Omental fat pad (tissue), 4 donors: ENCODE data around the gene DHX57. TPM values are rescaled to one million over a fixed set of nuclear protein-coding genes. Genes with fewer than 3 reads are reported as not detected.

ENCODE experiments used
- ATAC-seq: fragments of 150-250 bp; one replicate; pipeline ENCODE4 v1.9.1; 2016; ENCODE audit warnings: mild to moderate bottlenecking, moderate library complexity; ENCODE audit not compliant: low FRiP score
- DNase-seq: peaks from one replicate; pipeline ENCODE4 v3.0.0-alpha.2; 2019; ENCODE audit warnings: low spot score
- CTCF ChIP-seq, 3 donors: fragments of 450-650 bp; IDR thresholded peaks; one replicate each; pipeline ENCODE4 v1.5.1; 2016 to 2017; ENCODE audit warnings: antibody characterized with exemption in 3 of 3, mild to moderate bottlenecking in 3 of 3, moderate library complexity in 2 of 3
- total RNA-seq, 4 donors: library from RNA; depleted of rRNA; stranded (reverse); fragments of >200 nt; gene quantifications; one replicate each; pipeline ENCODE4 v1.1.0, GENCODE V29; 2016

DHX57 gene
- total RNA-seq, 4 donors from 2014 or later, result 7.5 to 15.4 (median 13.7) TPM

DNA sequence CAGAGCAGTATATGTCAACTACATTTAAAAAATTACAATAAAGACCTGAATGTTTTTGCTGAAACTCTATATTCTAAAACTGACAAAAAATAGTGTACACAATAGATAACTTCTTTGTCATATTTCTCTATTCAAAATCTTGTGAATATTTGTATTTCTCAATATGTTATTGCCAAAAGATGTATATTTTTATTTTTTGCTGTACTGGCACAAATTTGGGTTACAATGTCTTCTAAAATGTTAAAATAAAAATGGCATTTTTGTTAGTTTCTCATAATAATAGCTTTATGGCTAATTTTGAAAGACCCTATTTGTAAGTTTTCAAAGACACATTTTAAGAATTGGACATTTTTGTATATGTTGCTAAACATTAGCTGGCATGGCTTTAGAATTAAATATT is 13.3 kb upstream of the DHX57 start:
- no peak for DNase-seq
- TF ChIP-seq CTCF (IDR thresholded peaks at IDR 0.05), result no peak
- no peak for ATAC-seq

- TF ChIP-seq CTCF (IDR thresholded peaks at IDR 0.05), result no peak
- ATAC-seq (no peak), DNase-seq (no peak)
Observed at GRCh38 chr2:38887902-38888554, 12.3 kb upstream of the DHX57 start.

DNA sequence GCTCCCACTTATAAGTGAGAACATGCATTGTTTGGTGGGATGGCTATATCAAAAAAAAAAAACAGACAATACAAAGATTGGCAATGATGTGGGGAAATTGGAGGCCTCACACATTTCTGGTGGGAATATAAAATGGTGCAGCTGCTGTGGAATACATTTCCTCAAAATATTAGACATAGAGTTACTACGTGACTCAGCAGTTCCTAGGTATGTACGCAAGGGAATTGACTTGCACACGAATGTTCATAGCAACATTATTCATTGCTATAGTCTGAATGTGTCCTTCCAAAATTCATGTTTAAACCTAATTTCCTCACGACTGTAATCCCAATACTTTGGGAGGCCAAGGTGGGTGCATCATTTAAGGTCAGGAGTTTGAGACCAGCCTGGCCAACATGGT is 11.6 kb upstream of the DHX57 start:
- no peak for DNase-seq
- TF ChIP-seq CTCF (IDR thresholded peaks at IDR 0.05), result no peak
- ATAC-seq, result no peak

DNA sequence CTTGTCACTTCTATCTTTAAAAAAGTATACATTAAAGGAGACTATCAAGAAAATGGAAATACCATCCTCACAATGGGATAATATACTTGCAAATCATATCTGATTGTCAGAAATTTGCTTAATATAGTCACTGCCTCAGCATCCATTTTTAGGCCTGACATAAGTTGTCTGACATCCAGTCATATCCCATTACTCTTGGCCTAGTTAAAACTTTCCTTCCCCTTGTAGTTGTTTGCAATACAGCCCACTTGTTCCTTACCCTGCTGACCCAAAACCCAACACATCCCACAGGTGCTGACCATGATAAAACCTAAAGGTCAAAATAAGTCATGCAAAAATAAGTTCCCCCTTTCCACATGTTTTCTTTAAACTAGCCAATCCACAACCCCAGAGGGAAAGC is 10.3 kb upstream of the DHX57 start:
- DNase-seq, result no peak
- TF ChIP-seq CTCF (IDR thresholded peaks at IDR 0.05), result no peak

DNA sequence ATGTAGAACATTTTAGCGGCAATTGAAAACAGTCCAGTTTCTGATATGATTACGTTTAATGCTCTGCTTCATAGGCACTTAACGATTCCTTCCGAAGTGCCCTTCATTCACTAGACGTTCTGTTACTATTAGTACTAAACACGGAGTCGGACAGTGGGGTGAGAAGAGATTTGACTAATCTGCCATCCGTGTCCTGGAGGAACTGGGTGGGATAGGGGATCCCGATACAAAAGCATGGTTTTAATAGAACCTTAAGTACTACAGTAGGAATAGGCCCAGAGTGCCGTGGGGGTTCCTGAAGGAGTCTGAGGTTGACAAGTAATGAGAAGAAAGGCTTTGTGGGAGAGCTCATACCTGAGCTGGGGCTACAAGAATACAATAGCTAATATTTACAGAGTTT is 673 bp upstream of the DHX57 start:
- ATAC-seq (no peak), DNase-seq (no peak)
- TF ChIP-seq CTCF (IDR thresholded peaks at IDR 0.05), result no peak

More for the DNA sequence above, 10.3 kb upstream of the DHX57 start:
- ATAC-seq, result no peak

DNA sequence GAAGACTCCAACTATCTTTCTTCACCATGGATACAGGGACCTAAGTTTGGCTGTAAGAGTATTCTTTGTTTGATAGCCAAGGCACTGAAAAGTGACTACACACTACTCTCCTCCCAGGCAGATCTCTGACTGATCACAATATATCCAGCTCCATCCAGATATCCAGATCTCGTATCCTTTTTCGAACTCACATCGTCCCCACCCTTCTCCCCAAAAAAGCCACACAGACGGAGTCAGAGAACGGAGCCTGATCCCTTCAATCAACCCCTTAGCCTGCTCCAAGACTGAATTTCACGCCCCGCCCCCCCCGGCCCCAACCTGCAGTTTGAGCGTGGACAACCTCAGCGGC is 533 bp downstream of the DHX57 start:
- DNase-seq (no peak), ATAC-seq (peak; percentile 54)
- no peak for TF ChIP-seq CTCF (IDR thresholded peaks at IDR 0.05)

DNA sequence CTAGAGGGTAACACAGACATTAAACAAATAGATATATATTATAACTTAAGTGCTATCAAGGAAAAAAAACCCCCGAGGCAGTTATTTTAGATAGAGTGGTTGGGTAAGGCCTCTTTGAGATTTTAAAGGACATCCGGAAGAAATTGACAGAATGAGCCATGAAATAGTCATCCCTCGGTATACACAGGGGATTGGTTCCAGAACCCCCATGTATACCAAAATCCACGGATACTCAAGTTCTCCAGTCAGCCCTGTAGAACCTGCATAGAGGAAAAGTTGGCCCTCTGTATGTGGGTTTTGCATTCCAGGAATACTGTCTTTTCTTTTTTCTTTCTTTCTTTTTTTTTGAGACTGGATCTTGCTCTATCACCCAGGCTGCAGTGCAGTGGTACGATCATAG is 2.0 kb downstream of the DHX57 start:
- ATAC-seq (no peak), DNase-seq (no peak)
- TF ChIP-seq CTCF (IDR thresholded peaks at IDR 0.05), result no peak
